ENCODE data around the gene CCDC149.

CCDC149 gene

DNA sequence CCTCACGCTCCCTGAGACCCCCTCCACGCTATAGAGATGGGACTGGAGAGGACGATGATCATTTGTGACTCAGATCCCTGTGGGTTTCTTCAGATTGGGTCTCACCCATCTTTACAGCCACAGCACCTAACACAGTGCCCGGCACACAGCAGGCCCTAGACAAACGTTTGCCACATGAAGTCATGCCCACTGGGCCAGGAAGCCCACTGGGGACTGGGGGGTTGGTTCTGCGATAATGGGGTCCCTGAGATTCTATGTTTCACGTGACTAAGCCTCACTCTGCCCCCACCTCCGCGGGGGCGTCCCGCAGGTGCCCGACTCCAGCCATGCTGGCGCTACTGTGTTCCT, 113.7 kb downstream of the CCDC149 start:
- DNase-seq = no peak

DNA sequence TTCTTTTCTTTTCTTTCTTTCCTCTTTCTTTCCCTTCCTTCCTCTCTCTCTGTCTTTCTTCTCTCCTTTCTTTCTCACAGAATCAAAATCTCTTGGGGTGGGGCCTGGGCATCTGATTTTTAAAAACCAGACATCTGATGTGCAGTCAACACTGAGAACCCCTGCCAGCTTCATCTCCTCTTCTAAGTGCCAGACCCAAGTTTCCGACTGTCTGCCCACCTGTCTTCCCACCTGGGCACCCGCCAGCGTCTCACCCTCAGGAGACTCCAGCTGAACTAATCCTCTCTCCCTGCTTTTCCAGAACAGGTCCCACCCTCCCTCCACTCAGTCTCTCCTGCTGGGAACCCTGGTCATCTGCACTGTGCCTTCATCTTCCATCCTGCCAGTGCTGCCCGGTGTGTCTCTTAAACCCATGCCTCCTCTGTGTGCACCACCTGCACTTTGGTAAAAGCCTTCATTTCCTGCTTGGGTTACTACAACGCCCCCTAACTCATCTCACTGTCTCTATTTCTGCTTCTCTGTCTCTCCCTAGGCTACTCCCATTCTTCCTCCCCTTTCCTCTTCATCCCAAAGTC, 114.7 kb downstream of the CCDC149 start:
- no peak for DNase-seq

DNA sequence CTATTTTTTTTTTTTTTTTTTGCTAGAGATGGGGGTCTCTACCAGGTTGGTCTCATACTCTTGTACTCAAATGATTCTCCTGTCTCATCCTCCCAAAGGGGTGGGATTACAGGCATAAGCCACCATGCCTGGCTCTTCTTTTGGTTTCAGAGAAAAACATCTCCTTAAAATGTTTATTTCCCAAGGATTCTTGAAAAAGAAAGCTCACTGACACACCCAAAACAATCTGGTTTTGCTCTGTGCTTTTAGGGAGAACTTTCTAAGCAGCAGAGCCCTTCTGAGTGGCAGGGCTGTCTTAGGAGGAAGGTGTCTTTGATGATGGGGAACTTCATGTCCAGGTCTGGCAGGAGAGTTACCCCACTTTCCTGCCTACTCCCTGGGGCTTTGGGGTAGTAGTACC, 116.2 kb downstream of the CCDC149 start:
- DNase-seq = no peak

DNA sequence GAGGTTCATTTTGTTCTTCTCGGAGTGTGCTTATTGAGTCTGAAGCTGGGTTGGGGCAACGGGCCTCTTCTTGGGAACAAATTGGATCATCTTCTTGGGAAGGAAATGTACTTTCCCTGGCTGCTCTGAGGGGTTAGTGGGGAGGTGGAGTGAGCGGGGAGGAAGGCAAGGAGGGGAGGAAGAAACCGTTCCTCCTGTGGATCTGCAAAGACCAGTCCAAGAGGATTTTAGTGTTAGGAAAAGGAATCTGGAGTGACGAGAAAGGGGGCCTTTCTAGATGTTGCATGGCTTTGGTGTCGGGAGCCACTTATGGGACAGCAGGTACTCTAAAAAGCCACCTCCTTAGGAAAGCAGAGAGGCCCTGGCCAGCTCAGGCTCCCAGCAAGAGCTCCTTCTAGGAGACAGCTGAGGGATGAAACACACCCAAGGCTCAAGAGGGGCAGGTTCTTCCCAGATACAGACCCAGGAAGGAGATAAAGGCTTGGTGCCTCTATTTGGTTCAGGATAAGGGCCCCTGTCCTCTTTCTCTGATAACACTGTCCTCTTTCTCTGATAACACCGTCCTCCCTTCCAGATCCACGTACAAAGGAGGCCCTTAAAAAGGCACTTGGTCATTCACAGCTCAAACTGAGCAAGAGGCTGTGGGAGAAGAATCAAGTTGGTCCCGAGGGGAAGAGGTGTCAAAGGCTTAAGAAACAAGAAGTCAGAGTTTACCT, 117.0 kb downstream of the CCDC149 start:
- no peak for DNase-seq

DNA sequence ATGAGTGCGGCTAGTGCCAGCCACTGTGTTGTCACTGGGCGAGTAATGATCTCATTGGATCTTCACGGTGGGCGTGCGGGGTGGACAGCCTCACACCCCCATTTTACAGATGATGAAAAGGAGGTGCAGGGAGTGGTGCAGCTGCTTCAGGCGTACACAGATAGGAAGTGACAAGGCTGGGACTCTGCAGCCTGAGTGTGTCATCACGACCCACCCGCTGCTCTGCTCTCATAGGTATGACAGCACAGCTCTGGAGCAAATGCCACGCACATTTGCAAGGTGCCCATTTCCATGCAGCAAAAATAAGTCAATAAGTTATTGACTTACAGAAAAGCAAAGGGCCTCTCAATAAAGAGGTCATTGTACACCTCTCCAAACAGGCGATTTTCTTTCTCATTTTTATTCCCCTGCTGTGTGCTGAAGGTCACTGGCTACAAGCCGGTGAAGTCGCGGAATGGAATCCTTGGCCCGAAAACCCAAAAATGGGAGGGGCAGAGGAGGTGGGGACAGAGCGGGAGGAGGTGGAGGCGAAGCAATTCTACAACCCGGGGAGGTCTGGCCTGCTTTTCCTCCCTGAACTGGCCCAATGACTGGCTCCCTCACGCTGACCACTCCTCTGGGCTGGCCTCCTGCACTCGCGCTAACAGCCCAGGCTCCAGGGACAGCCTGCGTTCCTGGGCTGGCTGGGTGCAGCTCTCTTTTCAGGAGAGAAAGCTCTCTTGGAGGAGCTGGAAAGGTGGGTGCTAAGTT, 117.8 kb downstream of the CCDC149 start, which contains the start of gene SOD3:
TSS of gene SOD3 (plus strand) at position 658 of the 750 bp plus-strand sequence. CDS start 3,949 bp downstream, outside the sequence.
- no peak for DNase-seq

DNA sequence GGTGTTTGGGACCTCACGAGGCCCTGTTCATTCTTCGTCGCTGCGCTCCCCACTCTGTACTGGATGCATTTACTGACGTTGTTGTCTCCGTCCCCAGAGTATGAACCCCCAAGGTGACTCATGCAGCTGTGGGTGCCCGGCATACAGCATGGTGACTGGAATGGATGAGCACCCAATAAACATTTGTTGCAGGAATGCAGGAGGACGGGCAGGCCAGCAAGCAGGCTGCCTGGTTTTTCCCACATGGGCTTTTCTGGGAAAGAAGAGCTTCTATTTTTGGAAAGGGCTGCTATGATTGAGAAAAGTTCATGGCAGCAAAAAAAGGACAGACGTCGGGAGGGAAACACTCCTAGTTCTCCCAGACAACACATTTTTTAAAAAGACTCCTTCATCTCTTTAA, 118.4 kb downstream of the CCDC149 start:
- no peak for DNase-seq

DNA sequence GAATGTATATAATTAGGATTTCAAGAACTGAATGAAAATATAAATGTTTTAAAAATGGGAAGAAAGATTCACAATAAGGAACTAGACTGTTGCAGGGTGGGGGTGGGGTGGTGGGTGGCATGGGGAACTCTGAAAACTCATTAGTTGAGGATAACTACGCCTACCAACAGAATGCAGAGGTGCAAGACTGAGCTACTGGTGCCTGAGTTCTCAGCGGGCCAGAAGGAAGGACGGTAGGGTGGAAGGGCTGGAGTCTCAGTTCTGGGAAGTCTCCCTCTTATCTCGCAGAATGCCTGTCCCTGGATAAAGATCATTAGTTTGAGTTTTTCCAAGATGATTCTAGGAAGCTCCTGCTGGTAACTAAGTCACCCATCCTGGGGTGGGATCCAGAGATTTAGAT, 118.8 kb downstream of the CCDC149 start:
- DNase-seq = no peak

DNA sequence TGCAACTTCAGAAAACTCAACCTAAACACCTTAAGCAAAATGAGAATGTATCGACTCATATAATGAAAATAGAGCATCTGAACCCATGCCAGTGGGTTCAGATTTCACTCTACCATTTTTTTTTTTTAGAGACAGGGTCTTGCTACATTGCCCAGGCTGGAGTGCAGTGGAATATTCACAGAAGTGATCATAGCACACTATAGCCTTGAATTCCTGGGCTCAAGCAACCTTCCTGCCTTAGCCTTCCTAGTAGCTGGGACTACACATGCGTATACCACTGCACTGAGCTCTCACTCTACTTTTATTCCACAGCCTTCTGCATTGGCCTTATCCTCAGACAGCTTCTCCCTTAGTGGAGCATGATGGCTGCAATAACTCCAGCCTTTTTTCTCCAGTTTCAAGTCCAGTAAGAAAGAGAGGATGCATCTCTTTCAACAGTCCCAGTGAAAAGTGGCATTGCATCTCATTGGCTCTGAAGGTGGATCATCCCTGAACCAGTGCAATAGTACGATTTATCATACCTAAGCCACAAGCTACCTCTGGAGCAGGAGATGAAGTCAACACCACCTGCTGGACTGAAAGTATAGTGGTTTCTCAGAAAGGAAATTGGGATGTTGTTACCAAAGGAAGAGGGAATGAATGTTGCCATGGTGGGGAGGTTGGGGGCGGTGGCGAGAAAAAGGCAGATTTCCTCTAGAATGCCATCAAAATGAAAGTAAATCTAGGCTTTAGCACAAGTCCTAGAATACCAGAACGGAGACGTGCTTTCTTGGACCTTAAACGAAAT, 119.4 kb downstream of the CCDC149 start:
- no peak for DNase-seq

DNA sequence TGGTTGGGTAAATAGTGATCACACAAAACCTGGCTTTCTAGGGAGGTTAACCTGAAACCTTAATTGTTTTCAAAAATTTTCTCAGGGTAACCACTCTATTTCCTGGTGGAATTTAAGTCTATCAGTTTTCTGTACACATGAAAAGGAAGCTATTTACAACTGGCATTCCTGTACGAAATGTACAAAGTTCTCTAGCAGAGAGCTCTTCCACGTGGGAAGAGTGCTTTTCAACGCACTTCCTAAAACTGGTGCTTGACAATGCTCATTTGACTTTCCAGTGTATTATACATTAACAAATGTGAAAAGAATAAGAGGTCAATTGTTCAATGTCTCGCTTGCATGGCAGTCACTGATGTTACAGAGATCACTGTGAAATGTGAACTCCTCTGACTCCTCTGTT, 120.3 kb downstream of the CCDC149 start:
- DNase-seq = no peak

DNA sequence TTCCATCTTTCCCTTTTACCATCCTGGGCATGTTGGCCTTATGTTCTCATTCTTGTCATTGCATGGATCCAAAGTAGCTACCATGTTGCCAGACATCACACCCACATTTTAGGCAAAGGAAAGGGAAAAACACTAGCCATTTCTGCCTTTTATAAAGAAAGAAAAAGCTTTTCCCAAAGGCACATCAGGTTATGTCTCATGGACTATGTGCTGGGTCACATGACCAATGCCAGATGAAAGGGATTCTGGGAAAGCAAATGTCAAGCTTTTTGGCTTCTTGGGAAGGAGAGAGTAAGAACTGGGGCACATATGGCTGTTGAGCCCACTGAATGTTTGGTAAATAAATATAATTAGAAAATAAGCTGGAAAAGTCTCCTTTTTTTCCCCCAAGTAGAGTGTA, 121.8 kb downstream of the CCDC149 start:
- DNase-seq = no peak

DNA sequence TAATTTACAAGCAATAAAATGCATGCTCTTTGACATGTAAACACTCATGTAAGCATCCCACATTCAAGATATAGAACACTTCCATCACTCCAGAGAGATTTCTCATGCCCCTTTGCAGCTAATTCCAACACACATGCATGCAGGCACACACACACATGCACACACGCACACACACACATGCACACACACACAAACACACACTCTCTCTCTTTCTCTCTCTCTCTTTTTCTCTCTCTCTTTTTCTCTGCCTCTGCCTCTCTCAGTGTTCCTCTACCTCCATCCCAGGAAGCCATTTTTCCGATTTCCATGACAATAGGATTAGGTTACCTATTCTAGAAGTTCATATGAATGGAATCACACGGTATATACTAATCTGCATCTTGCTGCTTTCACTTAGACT, 129.3 kb downstream of the CCDC149 start:
- no peak for DNase-seq

DNA sequence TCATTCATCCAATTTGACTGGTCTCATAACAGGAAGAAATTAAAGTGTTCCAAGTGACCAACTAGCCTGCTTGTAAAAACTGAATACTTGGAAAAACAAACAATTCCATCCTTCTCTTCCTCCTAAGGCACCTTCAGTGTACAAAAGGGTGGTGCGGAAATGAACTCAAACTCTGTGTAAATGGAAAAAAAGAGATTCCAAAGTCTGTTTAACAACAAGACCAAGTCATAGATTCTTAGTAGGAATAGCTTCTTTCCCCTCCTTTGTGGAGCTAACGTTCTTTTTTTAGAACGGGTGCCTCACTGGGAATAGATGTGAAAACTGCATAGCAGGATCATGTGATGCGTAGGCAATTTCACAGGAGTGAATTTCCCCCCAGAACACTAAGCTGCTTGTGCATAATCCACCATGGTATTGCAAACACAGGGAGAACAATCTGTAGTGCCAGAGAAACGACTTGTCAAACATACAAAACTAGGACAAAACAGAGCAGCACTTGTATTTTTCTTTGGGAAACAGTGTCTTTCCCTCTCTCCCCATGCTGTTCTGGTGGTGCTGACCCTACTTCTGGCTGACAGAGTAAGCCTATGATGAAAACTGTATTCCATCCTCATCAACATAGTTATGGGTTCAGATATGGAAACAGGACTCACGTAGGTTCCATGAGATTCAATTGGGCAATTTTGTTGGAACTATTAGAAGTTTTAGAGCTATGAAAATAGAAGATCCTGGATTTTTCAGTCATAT, 130.7 kb downstream of the CCDC149 start:
- no peak for DNase-seq

DNA sequence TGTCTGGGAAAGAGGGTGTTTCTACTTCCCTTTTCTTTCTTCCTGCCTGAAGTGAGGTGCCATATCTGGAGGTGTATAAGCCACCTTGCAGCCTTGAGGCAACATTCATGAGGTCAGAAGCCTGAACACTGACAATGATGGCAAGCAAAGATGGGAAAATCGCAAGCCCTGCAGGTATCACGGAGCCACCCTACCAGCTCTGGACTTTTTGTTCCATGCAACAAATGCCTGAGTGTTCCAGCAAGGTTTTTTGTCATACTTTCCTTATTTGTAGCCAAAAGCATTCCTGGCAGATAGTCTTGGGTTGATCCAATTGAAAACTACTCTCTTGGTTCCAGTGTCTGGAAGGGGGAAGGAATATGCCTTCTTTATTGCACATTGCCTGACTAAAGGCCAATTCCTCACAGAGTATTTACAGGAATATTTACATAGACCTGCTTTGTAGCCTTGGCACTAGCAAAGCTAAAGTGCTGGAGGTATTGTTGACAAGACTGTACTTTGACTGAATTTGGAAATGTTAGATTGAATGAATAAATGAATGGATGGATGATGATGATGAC, 131.8 kb downstream of the CCDC149 start:
- DNase-seq = no peak

DNA sequence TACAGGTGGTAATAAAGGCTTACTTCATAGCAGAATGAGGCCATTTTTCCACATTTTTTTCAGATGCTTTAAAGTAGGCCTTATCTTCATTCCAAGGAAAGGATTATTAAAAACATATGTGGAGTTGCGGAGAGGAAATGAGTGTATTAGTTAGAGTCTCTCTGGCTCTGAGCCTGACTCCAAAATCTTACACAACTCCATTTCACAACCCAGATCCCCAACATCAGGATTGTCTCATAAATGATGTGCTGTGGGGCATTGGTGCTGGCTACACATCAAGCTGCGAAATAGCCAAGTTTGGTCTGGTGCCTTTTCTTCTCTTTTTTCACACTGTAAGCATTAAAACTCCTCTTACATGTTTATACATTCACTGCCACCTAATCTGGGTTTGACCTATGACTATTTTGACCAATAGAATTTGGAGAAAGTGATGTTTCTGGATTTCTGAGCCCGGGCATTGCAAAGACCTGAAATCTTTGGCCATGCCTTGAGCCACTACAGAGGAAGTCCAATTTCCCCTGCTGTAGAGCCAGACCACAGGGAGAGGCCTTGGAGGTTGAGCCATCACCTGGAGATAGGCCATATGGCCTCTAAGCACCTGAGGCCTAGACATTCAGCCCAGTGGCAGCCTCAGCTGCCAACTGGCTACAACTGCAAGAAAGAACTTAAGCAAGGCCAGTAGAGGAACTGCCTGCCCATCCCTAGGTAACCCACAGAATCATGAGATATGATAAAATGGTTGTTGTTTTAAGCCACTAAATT, 134.2 kb downstream of the CCDC149 start:
- DNase-seq = no peak

DNA sequence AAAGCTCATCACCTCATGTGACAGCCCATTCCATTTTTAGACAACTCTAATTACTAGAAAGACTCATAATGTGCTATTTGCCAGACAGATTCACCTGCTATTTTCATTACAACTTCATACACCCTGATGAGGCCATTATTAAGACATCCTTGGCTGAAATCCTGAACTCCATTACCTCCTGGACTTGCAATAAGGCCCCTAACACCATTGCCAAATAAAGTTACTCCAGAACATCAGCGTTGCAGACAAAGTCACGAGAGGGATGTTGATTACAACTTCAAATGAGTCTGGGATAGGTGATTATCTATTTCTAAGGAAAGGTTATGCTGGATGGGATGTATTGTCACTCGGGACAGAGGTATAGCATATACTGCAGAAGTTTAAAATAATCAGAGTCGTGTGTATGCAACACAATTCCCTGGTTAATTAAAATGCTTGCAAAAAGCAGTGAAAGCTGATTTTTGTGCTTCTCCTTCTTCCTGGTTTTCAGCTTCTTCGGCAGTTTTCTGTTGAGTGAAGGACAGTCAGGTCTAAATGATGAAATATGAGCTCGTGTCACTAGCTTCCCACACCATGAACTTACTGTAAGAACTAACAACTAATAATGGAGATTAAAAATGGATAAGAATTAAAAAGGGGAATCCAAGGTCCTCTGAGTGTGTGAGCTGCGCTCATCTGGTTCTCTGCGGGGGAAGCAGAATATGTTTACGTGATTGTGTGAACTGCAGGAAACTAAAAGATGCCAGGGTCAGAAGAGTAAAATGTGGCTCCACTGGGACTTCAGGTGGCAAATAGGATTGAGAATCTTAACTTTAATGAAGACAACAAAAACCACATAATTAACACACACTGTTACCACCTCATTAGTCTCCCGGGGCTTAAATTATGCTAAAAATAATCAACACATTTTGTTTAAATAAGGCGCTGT, 135.0 kb downstream of the CCDC149 start:
- DNase-seq = no peak

DNA sequence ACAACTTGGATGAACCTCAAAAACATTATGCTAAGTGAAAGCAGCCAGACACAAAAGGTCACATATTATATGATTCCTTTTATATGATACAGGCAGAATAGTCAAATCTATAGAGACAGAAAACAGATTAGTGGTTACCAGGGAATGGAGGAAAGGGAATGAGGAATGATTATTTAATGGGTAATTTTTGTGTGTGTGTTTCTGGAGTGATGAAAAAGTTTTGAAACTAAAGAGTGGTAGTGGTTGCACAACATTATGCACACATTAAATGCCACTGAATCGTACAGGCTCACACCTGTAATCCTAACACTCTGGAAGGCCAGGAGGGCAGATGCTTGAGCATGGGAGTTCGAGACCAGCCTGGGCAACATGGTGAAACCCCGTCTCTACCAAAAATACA, 137.1 kb downstream of the CCDC149 start:
- DNase-seq = no peak

DNA sequence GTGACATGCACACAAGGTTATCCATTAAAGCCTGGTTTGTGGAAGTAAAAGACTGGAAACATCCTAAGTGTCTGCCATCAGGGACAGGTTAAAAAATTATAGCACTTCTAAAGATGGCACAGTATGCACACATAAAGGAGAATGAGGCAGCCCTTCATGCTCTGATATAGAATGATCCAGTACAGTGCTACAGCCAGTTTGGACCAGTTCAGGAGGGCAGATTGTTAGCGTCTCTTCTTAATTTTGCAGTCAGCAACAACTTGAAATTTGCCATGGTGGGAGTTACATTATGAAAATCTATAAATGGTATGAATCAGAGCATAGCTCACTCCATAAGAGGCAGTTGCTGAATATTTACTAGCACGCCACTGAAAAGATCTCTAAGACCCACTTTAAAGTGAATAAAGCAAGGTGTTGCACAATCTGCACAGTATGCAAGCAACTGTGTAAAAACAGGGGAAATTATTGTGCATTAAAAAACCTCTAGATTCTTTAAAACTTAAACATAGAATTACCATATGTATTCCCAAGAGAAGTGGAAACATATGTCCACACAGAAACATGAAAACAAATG, 137.7 kb downstream of the CCDC149 start:
- DNase-seq = no peak

DNA sequence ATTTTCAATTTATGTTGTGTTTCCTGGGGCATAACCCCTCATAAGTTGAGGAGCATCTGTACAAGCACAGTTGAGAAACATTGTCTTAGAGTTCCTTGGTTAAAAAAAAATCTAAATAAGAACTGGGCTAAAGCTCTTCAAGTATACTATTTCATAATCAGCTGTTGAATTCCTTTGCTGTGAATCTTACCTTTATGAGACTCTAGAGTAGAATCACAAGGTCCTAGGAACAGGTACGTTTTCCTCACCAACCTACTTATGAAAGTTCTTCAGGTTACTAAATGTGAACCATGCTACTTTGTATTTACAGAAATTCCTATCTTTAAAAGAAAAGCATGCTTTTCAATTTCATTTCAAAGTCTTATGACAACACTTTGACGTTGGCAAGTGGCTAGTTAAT, 138.4 kb downstream of the CCDC149 start:
- no peak for DNase-seq

DNA sequence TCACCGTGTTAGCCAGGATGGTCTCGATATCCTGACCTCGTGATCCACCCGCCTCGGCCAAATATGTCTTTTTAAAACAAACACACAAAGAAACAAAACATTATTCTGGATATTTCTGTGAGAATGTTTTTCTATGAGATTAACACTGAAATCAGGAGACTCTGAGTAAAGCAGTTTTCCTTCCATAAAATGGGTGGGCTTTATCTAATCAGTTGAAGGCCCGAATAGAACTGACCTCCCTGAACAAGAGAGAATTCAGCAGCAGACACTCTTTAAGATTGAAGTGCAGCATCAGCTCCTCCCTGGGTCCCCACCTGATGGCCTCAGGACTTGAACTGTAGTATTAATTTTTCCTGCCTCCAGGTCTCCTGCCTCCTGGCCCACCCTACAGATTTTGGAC, 139.9 kb downstream of the CCDC149 start:
- no peak for DNase-seq
